Measurements from ENCODE around the gene MICAL1.

GRCh38 chr6:109443425-109443950 lies 12.1 kb downstream of the MICAL1 start:
- TF ChIP-seq CTCF (IDR thresholded peaks at IDR 0.05) = no peak
- TF ChIP-seq EZH2 (IDR thresholded peaks at IDR 0.05; ENCODE audit: borderline replicate concordance, insufficient read depth, low read depth, low read length, poor library complexity, severe bottlenecking) = no peak

Data from B cell (primary cell).